Stimulated activated CD4-positive, alpha-beta T cell treated with anti-CD3 and anti-CD28 coated beads, TNF-alpha, amount 100 ng/mL, for 48 hours (primary cell): ENCODE results near the gene MYO1F.
"Not testable (repeated sequence)": the region's sequence is repeated elsewhere in the genome, so short reads cannot be mapped to it uniquely, and the experiment has no call there.

Experiments
- DNase-seq, 3 donors: peaks; one replicate each; pipeline ENCODE4 v3.0.0-alpha.2; 2020; ENCODE audit warnings: low read depth in 3 of 3

The MYO1F gene

GRCh38 chr19:8517551-8518442 is 59.4 kb downstream of the MYO1F start:
- no peak for DNase-seq

- DNase-seq = peak in 2 of 3 donors; percentile 51 to 53
Measured at GRCh38 chr19:8515317-8515716, 61.9 kb downstream of the MYO1F start.

GRCh38 chr19:8514505-8515009 is 62.7 kb downstream of the MYO1F start:
- DNase-seq = not testable (repeated sequence)

GRCh38 chr19:8513687-8514504 is 63.3 kb downstream of the MYO1F start, which contains the start of gene ZNF414:
TSS of gene ZNF414 (minus strand) at chr19:8514167. CDS start at chr19:8514046, 121 bp downstream.
- DNase-seq = peak; percentile 93 to 99 (median 98)

- DNase-seq = no peak
Measured at GRCh38 chr19:8513036-8513686, 64.1 kb downstream of the MYO1F start.

- DNase-seq = no peak
Measured at GRCh38 chr19:8512115-8512967, 64.9 kb downstream of the MYO1F start.

GRCh38 chr19:8511573-8512101 is 65.6 kb downstream of the MYO1F start:
- DNase-seq = no peak

- no peak for DNase-seq
Measured at GRCh38 chr19:8510589-8511115, 66.6 kb downstream of the MYO1F start.

- no peak for DNase-seq
Measured at GRCh38 chr19:8506402-8506957, 70.8 kb downstream of the MYO1F start.

GRCh38 chr19:8505680-8506401 is 71.4 kb downstream of the MYO1F start:
- peak; percentile 32 to 68 (median 54) for DNase-seq

- no peak for DNase-seq
Measured at GRCh38 chr19:8504919-8505318, 72.3 kb downstream of the MYO1F start.

GRCh38 chr19:8504171-8504570 is 73.1 kb downstream of the MYO1F start:
- no peak for DNase-seq

GRCh38 chr19:8503510-8503909 is 73.7 kb downstream of the MYO1F start:
- DNase-seq = no peak

- DNase-seq = no peak
Measured at GRCh38 chr19:8501981-8502380, 75.3 kb downstream of the MYO1F start.

- no peak for DNase-seq
Measured at GRCh38 chr19:8501516-8501915, 75.7 kb downstream of the MYO1F start.

- no peak for DNase-seq
Measured at GRCh38 chr19:8500158-8500557, 77.1 kb downstream of the MYO1F start.

GRCh38 chr19:8499048-8499833 is 78.0 kb downstream of the MYO1F start:
- DNase-seq = no peak

- DNase-seq = no peak
Measured at GRCh38 chr19:8498295-8498694, 78.9 kb downstream of the MYO1F start.

- DNase-seq = no peak
Measured at GRCh38 chr19:8494158-8494557, 83.1 kb downstream of the MYO1F start.
